ENCODE results near the gene SLC25A42.
"Not testable (repeated sequence)": the region's sequence is repeated elsewhere in the genome, so short reads cannot be mapped to it uniquely, and the experiment has no call there.

Gene SLC25A42

GRCh38 chr19:19105365-19106055 is 41.7 kb downstream of the SLC25A42 start:
- peak; percentile 65 for DNase-seq (ENCODE audit: low spot score)

- DNase-seq (ENCODE audit: low spot score) = peak; percentile 10
Observed at GRCh38 chr19:19106056-19106551, 42.3 kb downstream of the SLC25A42 start.

GRCh38 chr19:19106938-19107337 is 43.1 kb downstream of the SLC25A42 start:
- DNase-seq (ENCODE audit: low spot score) = not testable (repeated sequence)

- peak; percentile 6 for DNase-seq (ENCODE audit: low spot score)
Observed at GRCh38 chr19:19107654-19108053, 43.9 kb downstream of the SLC25A42 start.

- peak; percentile 25 for DNase-seq (ENCODE audit: low spot score)
Observed at GRCh38 chr19:19109601-19110000, 45.8 kb downstream of the SLC25A42 start.

GRCh38 chr19:19110410-19111135 is 46.8 kb downstream of the SLC25A42 start:
- DNase-seq (ENCODE audit: low spot score) = peak; percentile 22

- peak; percentile 6 for DNase-seq (ENCODE audit: low spot score)
Observed at GRCh38 chr19:19111136-19111835, 47.5 kb downstream of the SLC25A42 start.

- DNase-seq (ENCODE audit: low spot score) = peak; percentile 4
Observed at GRCh38 chr19:19111967-19112580, 48.3 kb downstream of the SLC25A42 start.

- peak; percentile 16 for DNase-seq (ENCODE audit: low spot score)
Observed at GRCh38 chr19:19113040-19113626, 49.3 kb downstream of the SLC25A42 start.

GRCh38 chr19:19115954-19116353 is 52.2 kb downstream of the SLC25A42 start:
- DNase-seq (ENCODE audit: low spot score) = peak; percentile 57

GRCh38 chr19:19119325-19120237 is 55.8 kb downstream of the SLC25A42 start:
- DNase-seq (ENCODE audit: low spot score) = no peak

GRCh38 chr19:19120308-19121231 is 56.8 kb downstream of the SLC25A42 start:
- peak; percentile 44 for DNase-seq (ENCODE audit: low spot score)

GRCh38 chr19:19121371-19121770 is 57.6 kb downstream of the SLC25A42 start:
- DNase-seq (ENCODE audit: low spot score) = no peak

GRCh38 chr19:19122902-19123301 is 59.1 kb downstream of the SLC25A42 start:
- DNase-seq (ENCODE audit: low spot score) = no peak

GRCh38 chr19:19123386-19123785 is 59.6 kb downstream of the SLC25A42 start:
- no peak for DNase-seq (ENCODE audit: low spot score)

- no peak for DNase-seq (ENCODE audit: low spot score)
Observed at GRCh38 chr19:19126102-19126501, 62.3 kb downstream of the SLC25A42 start.

- no peak for DNase-seq (ENCODE audit: low spot score)
Observed at GRCh38 chr19:19131989-19132388, 68.2 kb downstream of the SLC25A42 start.

- no peak for DNase-seq (ENCODE audit: low spot score)
Observed at GRCh38 chr19:19132912-19133311, 69.1 kb downstream of the SLC25A42 start.

- no peak for DNase-seq (ENCODE audit: low spot score)
Observed at GRCh38 chr19:19133985-19134384, 70.2 kb downstream of the SLC25A42 start.
